ENCODE results near the gene TCF25.

GRCh38 chr16:89837014-89837546 is 36.3 kb upstream of the TCF25 start:
- TF ChIP-seq, protein P1, sequence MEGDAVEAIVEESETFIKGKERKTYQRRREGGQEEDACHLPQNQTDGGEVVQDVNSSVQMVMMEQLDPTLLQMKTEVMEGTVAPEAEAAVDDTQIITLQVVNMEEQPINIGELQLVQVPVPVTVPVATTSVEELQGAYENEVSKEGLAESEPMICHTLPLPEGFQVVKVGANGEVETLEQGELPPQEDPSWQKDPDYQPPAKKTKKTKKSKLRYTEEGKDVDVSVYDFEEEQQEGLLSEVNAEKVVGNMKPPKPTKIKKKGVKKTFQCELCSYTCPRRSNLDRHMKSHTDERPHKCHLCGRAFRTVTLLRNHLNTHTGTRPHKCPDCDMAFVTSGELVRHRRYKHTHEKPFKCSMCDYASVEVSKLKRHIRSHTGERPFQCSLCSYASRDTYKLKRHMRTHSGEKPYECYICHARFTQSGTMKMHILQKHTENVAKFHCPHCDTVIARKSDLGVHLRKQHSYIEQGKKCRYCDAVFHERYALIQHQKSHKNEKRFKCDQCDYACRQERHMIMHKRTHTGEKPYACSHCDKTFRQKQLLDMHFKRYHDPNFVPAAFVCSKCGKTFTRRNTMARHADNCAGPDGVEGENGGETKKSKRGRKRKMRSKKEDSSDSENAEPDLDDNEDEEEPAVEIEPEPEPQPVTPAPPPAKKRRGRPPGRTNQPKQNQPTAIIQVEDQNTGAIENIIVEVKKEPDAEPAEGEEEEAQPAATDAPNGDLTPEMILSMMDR (conservative IDR thresholded peaks at IDR 0.05; ENCODE audit: low read depth in 2 of 2): no peak
- no peak for TF ChIP-seq POLR2AphosphoS5 (IDR thresholded peaks at IDR 0.05; ENCODE audit: low read depth)
- TF ChIP-seq, protein P2, sequence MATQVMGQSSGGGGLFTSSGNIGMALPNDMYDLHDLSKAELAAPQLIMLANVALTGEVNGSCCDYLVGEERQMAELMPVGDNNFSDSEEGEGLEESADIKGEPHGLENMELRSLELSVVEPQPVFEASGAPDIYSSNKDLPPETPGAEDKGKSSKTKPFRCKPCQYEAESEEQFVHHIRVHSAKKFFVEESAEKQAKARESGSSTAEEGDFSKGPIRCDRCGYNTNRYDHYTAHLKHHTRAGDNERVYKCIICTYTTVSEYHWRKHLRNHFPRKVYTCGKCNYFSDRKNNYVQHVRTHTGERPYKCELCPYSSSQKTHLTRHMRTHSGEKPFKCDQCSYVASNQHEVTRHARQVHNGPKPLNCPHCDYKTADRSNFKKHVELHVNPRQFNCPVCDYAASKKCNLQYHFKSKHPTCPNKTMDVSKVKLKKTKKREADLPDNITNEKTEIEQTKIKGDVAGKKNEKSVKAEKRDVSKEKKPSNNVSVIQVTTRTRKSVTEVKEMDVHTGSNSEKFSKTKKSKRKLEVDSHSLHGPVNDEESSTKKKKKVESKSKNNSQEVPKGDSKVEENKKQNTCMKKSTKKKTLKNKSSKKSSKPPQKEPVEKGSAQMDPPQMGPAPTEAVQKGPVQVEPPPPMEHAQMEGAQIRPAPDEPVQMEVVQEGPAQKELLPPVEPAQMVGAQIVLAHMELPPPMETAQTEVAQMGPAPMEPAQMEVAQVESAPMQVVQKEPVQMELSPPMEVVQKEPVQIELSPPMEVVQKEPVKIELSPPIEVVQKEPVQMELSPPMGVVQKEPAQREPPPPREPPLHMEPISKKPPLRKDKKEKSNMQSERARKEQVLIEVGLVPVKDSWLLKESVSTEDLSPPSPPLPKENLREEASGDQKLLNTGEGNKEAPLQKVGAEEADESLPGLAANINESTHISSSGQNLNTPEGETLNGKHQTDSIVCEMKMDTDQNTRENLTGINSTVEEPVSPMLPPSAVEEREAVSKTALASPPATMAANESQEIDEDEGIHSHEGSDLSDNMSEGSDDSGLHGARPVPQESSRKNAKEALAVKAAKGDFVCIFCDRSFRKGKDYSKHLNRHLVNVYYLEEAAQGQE (IDR thresholded peaks at IDR 0.05; ENCODE audit: unreplicated experiment): no peak
- TF ChIP-seq EZH2phosphoT487 (IDR thresholded peaks at IDR 0.05; ENCODE audit: unreplicated experiment): no peak
- TF ChIP-seq CREB1 (CRISPR knock-in tag; IDR thresholded peaks at IDR 0.05; ENCODE audit: low read depth): no peak
- no peak for TF ChIP-seq JUNB (IDR thresholded peaks at IDR 0.05; ENCODE audit: unreplicated experiment)
- TF ChIP-seq NANOG (IDR thresholded peaks at IDR 0.05; ENCODE audit: borderline replicate concordance): no peak

All from GM23338 (cell line).